ENCODE measurements around the gene MBNL2. TPM values are rescaled to one million over a fixed set of nuclear protein-coding genes. Genes with fewer than 3 reads are reported as not detected.
A peak's percentile ranks its signal among the peaks of the same experiment; 100 is the strongest.

The MBNL2 gene
- total and polyA plus RNA-seq, 2 of the 4 experiments (the other 2 are of a cell fraction) = 26.9 to 103 TPM

GRCh38 chr13:97359181-97360057 is 137.3 kb downstream of the MBNL2 start:
- Histone ChIP-seq H2AFZ (replicated peaks; ENCODE audit: low read length, poor library complexity) (no peak overlapping the region), H4K20me1 (ENCODE audit: insufficient read depth, low read length) (no peaks in the 10 kb centered on the region), H2BK120ac (ENCODE audit: low read depth, low read length) (peak overlapping the region; percentile 69; the same call in 1 of the 2 replicates), H3K9ac (ENCODE audit: low read depth, low read length) (no peak overlapping the region), H3K9me3 (ENCODE audit: control insufficient read depth, insufficient read depth, low read length) (no peaks in the 10 kb centered on the region), H3K27me3 (ENCODE audit: control insufficient read depth, insufficient read depth, low read length) (no peaks in the 10 kb centered on the region), H3K4me1 (ENCODE audit: control insufficient read depth, insufficient read depth, low read length) (peaks cover 3% of the 10 kb centered on the region; the same call in 1 of the 2 replicates), H2BK15ac (ENCODE audit: low read depth, low read length) (no peak overlapping the region), H3K23ac (ENCODE audit: low read depth, low read length) (no peak overlapping the region), H2BK5ac (ENCODE audit: low read depth, low read length, poor library complexity, severe bottlenecking) (peak overlapping the region; percentile 85), H3K18ac (ENCODE audit: low read depth, low read length) (no peak overlapping the region), H4K8ac (ENCODE audit: low read depth in 2 of 2, low read length in 2 of 2) (peak overlapping the region in 1 of 2 experiments; percentile 35; a peak in 1 of 4 replicates), H3K4me2 (ENCODE audit: low read depth, low read length) (no peak overlapping the region), H2BK20ac (ENCODE audit: low read depth, low read length) (peak overlapping the region; percentile 75; the same call in 1 of the 2 replicates), H3K79me1 (ENCODE audit: low read depth in 1 of 2, low read length in 2 of 2) (peaks cover 31 to 53% of the 10 kb centered on the region in 2 experiments), H3K4ac (ENCODE audit: low read depth, low read length) (no peak overlapping the region), H2AK5ac (ENCODE audit: low read depth, low read length) (peak overlapping the region; percentile 94), H3K4me3 (ENCODE audit: insufficient read depth, low read depth, low read length) (no peak overlapping the region), H3K27ac (ENCODE audit: insufficient read depth, low read length) (no peak overlapping the region), H3K14ac (replicated peaks; ENCODE audit: low read depth, low read length) (no peak overlapping the region), H4K5ac (ENCODE audit: low read depth, low read length) (no peak overlapping the region), H3K9me1 (ENCODE audit: insufficient read depth, low read length) (peaks cover 13% of the 10 kb centered on the region), H3K36me3 (ENCODE audit: control insufficient read depth, insufficient read depth, low read length) (peaks cover 20% of the 10 kb centered on the region), H4K91ac (ENCODE audit: insufficient read depth, low read depth, low read length) (peak overlapping the region; percentile 22), H2AK9ac (replicated peaks; ENCODE audit: low read depth, low read length, poor library complexity) (no peak overlapping the region), H3K56ac (ENCODE audit: extremely low read depth, insufficient read depth, low read length) (no peak overlapping the region)
- 0% methylated on average over 1 of the region's 8 CpGs; no CpG with 5 or more reads in 1 of the 2 experiments for WGBS, 2 experiments (ENCODE audit: extremely low coverage in 2 of 2, insufficient read length in 1 of 2)
- BruUV-seq (replicated peaks) = no TSS peak
- ATAC-seq (ENCODE audit: low read depth) = peak; percentile 95
- intact Hi-C loops (cut with micrococcal nuclease) = loop anchor here (1.0 to 10.0 kb wide), 4 partner anchors 137 to 445 kb away; partner anchors contain the start of gene MBNL2
- ChIA-PET CTCF (interaction anchor here (1.0 to 1.9 kb wide), 4 partner anchors 131 to 250 kb away, joined by 3 to 17 read pairs (median 4); no protein-coding TSS in a partner anchor), POLR2A (ENCODE audit: unreplicated experiment) (no interaction called here)
- dilution Hi-C loops (cut with HindIII; ENCODE audit: low sequenced_read_pairs, unreplicated experiment) = no loop called here
- TF ChIP-seq, protein P1, sequence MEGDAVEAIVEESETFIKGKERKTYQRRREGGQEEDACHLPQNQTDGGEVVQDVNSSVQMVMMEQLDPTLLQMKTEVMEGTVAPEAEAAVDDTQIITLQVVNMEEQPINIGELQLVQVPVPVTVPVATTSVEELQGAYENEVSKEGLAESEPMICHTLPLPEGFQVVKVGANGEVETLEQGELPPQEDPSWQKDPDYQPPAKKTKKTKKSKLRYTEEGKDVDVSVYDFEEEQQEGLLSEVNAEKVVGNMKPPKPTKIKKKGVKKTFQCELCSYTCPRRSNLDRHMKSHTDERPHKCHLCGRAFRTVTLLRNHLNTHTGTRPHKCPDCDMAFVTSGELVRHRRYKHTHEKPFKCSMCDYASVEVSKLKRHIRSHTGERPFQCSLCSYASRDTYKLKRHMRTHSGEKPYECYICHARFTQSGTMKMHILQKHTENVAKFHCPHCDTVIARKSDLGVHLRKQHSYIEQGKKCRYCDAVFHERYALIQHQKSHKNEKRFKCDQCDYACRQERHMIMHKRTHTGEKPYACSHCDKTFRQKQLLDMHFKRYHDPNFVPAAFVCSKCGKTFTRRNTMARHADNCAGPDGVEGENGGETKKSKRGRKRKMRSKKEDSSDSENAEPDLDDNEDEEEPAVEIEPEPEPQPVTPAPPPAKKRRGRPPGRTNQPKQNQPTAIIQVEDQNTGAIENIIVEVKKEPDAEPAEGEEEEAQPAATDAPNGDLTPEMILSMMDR (conservative IDR thresholded peaks at IDR 0.05; ENCODE audit: low read depth, low read length) = peak; percentile 81
- TF ChIP-seq CEBPB (IDR thresholded peaks at IDR 0.05; ENCODE audit: low read depth, low read length) = peak; percentile 98
- no peak for TF ChIP-seq CHD1 (IDR thresholded peaks at IDR 0.05; ENCODE audit: low read depth, low read length)
- TF ChIP-seq SMC3 (IDR thresholded peaks at IDR 0.05; ENCODE audit: low read depth, low read length) = peak; percentile 84
- 0 out of 2 replicates have a peak, but pooled peaks have one; percentile 9 for TF ChIP-seq FOS (IDR thresholded peaks at IDR 0.05; ENCODE audit: low read depth, low read length)
- no peak for TF ChIP-seq MAZ (IDR thresholded peaks at IDR 0.05; ENCODE audit: borderline replicate concordance, low read depth, low read length)
- TF ChIP-seq NFE2L2 (IDR thresholded peaks at IDR 0.05; ENCODE audit: low read depth, low read length) = no peak
- 0 out of 2 replicates have a peak, but pooled peaks have one; percentile 37 for TF ChIP-seq POLR2A (IDR thresholded peaks at IDR 0.05; ENCODE audit: low read depth, low read length)
- TF ChIP-seq MXI1 (IDR thresholded peaks at IDR 0.05; ENCODE audit: borderline replicate concordance, low read depth, low read length) = no peak
- no peak for TF ChIP-seq RFX5 (IDR thresholded peaks at IDR 0.05; ENCODE audit: low read depth, low read length)
- TF ChIP-seq RAD21 (IDR thresholded peaks at IDR 0.05; ENCODE audit: low read length) = peak; percentile 91
- in situ Hi-C loops (cut with MboI; ENCODE audit: low sequenced_read_pairs) = loop anchor here (10.0 kb wide), 2 partner anchors 245 to 325 kb away; no protein-coding TSS in a partner anchor
- DNase-seq = peak; percentile 92

Data from IMR-90 (cell line).